ENCODE measurements around the gene LRCOL1.

The LRCOL1 gene

DNA sequence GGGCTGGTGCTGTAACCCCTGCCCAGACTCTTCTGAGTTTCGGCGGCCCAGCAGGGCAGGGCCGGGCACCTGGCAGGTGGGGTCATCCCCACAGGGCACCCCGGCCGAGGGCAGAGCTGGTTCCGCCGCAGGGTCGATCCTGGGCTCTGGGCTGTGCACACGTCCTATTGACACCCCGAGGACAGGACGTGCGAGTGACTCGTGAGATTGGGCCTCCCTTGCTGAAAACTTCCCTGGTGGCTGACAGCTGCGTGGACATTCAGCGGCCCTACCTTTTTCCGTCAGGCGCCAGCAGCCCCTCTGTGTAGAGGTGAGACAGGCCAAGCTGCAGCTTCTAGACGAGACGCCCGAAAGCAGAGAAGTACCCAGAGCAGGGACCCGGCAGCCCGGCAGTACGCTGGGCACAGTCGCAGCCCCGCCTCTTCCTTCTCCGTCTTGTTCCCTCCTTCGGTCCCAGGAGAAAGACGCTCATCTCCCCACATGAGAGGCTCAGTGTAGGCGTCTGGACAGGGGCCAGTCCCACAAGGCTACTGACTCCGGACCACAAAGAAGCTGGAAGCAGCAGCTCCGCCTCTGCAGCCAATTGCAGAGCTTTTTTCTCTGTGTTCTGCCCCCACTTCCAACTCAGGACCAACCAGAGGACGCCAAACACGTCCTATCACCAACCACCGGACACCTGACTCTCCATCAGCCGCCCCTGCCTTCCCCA is at the start of gene LRCOL1:
Gene LRCOL1, minus strand, starts transcription at position 532 of the 709 bp plus-strand sequence. CDS start 4,331 bp downstream, outside the sequence.
- DNase-seq (ENCODE audit: low spot score): no peak

DNA sequence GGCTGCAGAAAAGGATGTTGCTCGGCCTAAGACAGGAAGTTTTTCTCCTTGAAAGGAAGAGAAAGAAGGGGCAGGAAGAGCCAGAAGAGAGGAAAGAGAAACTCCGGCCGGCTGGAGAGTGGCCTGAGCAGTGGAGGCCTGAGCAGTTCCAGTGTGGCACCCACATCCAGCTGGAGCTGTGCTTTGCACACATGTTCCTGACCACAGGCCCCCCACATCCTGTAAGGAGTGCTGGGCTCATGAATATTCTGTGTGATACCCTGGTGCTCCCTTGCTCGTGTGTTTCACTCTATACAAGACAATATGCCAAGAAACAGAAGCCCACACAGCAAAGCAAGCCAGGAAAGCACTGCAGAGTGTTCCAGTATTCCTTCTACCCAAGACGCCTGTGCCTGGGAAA is 49.7 kb upstream of the LRCOL1 start:
- DNase-seq (ENCODE audit: low spot score): no peak

DNA sequence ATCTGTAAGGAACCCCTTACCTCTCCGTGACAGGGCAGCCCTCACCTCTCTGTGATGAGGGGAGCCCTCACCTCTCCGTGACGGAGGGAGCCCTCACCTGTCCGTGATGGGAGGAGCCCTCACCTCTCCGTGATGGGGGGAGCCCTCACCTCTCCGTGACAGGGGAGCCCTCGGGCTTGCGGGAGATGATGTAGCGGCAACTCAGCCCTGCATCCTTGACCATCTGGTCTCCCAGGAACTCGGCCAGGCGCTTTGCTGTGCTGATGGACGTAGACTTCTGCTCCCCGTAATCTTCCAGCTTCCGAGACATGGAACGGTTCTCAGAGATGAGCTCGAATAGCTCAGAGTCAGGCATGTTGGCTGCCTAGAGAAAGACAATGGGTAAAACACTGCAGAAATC is 48.8 kb upstream of the LRCOL1 start:
- no peak for DNase-seq (ENCODE audit: low spot score)

GRCh38 chr12:132658149-132658894 is 47.9 kb upstream of the LRCOL1 start:
- no peak for DNase-seq (ENCODE audit: low spot score)

DNA sequence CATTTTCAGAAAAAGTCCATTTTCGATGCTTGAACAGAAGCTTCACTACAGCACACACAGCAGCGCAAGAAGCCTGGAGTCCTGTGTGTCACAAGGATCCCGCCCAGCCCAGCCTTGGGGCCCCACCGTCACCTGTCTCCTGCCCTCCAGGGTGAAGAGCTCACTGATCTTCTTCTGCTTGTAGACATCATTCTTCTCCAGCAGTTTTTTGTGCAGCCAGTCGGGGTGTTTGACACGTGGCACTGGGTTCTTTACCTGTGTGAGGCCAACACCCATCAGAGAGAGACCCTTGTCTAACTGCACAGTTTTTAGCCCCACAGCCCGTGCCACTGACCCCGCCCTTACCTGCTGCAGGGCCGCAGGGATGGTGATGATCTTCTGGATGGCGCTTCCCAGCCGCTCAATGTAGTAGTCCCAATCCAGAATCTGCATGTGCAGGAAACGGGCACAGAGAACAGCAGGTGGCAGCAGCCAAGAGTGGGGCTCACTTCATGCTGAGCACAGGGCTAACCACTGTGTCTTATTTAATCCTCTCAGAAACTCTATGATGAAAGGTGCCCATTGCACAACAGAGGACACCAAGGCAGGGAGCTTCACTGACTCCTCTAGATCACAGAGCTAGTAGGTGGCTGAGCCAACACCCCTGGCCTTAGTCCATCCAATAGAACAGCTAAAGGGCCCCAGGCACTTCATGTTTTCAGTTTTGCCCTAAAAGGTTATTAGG is 46.8 kb upstream of the LRCOL1 start:
- no peak for DNase-seq (ENCODE audit: low spot score)

DNA sequence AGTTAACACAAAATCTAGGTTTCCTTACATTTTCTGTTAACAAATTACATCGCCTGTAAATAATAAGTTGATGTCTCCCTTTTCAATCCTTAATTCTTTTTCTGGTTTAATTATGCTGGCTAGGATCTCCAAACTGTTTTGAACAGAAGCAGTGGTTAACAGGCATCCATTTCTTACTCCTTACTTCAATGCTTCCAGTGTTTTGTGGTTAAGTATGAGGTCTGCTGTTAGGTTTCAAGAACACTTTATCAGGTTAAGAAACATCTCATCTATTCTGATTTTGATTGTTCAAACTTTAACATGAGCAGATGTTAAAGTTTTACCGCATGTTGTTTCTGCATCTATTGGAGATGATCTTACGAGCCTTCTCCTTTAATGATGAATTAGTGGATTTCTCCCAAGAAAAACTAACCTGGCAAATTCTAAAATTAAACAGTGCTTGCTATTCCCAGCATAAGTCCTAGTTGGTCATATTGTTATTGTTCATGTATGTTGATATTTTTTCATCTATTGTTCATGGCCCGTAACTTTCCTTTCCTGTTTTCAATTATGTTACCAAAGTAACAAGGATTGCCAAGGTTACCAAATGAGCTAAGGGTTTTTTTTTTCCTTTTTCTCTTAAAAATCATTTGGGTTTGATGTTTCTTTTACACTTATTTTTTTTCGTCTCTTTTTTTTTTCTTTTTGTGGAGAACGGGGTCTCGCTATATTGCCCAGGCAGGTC is 43.3 kb upstream of the LRCOL1 start:
- DNase-seq (ENCODE audit: low spot score): no peak

DNA sequence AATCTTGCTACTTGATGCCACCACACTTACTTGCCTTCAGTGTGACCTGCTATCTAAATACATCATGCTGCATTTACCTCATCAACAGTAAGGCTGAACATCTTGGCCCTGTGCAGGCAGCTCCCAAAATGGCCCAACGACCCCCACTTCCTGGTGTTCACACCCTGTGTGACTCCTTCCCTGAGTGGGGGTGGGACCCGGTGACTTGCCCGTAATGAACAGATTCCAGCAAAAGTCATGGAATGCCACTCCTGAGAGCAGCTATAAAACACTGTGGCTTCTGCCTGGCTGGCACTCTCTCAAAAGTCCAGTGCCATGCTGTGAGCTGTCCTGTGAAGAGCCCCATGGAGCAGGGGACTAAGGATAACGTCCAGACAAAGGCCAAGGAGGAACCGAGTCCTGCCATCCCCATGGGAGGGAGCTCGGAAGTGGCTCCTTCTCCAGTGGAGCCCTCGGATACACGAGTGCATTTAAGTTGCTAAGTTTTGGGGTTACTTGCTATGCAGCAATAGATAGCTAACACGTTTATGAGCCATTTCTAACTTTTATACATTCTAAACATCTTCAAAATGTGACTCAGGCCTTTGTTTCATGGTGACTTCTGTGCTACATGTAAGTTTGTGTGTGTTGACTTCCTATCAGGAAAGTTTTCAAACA is 41.2 kb upstream of the LRCOL1 start:
- DNase-seq (ENCODE audit: low spot score): no peak

DNA sequence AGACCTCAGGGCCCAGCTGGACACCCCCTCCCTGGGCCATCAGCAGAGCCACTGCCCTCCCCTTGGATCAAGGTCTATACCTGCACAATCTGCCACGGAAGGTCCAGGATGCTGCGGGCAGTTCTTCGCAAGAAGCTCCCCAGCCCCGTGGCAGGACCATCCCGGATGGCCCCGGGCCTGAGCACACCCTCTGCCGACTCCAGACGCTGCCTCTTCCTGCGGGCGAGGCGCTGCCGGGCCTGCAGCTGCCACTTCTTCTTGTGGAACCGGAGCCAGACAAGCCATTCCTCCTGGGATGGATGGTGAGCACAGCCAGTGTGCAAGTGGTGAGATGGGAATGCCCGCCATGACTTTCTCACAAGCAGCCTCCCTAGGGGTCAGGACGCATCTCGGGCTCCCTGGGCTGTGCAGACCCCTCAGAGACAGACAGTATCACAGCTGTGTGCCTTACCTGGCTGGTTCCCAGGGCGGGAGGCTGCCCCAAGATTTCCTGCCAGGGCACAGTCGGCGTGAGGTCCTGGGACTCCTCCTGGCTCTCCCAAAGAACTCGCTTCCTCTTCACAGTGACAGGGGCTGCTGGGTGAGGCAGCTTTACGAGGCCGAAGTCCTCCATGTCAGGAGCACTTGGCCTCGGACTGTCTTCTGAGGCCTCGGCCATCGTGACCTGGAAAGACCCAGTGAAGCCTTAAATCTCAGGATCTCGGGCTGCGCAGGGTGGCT is 39.0 kb upstream of the LRCOL1 start:
- no peak for DNase-seq (ENCODE audit: low spot score)

DNA sequence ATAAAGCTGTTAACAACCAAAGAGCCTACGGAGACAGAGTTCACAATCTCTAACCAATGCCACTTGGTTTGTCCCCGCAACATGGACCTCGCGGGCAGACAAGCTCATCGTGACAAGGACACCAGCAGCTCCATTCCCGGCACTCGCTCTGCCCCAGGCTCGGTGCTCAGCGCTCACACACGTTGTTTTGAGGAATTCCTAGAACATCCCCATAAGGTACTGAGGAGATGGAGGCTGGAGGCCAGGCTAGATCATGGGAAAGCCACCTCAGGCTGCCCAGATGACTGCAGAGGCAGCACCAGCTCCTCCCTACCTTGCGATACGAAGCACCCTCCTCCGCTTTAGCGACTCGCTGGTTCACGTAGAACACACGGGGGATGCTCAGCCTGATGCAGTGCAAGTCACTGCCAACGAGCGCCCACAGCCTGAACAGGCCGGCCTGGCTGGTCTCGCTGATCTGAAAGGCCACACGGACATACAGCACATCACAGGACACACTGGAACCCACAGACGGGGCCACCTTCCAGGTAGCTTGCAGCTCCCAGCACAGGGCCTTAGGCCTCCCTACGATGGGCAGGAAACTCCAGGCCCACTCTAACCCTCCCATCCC is 38.3 kb upstream of the LRCOL1 start:
- no peak for DNase-seq (ENCODE audit: low spot score)

DNA sequence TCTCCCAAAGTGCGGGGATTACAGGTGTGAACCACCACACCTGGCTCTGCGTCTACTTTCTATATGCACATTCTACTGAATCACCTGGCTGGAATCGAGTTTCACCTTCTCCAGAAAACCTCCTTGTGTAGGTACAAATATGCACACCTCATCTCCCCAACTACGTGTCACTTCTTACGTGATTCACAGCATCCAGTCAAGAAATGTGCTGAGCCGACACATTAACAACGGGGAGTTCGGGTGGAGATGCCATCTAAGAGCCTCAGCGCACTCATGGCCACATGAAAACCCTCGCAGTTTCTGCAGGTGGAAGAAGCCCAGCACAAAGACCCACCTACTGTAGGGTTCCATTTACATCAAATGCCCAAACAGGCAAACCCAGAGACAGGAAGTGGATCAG is 37.5 kb upstream of the LRCOL1 start:
- no peak for DNase-seq (ENCODE audit: low spot score)

DNA sequence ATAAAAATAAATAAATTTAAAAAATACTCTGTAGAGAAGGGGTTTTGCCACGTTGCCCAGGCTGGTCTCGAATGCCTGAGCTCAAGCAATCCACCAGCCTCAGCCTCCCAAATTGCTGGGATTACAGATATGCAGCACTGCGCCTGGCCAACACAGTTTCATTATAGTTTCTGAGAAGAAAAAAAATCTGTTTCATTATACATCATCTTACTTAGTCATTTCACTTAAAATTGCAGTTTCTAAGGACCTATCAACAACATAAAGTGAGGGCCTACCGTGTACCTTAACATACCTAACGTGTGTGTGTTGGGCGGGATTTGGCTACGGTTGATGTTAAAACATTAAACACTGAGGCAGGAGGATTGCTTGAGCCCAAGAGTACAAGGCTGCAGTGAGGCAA is 36.5 kb upstream of the LRCOL1 start:
- DNase-seq (ENCODE audit: low spot score): no peak

GRCh38 chr12:132642846-132643835 is 32.8 kb upstream of the LRCOL1 start:
- DNase-seq (ENCODE audit: low spot score): no peak

- DNase-seq (ENCODE audit: low spot score): no peak
These were observed 31.6 kb upstream of the LRCOL1 start for GRCh38 chr12:132641811-132642650.

DNA sequence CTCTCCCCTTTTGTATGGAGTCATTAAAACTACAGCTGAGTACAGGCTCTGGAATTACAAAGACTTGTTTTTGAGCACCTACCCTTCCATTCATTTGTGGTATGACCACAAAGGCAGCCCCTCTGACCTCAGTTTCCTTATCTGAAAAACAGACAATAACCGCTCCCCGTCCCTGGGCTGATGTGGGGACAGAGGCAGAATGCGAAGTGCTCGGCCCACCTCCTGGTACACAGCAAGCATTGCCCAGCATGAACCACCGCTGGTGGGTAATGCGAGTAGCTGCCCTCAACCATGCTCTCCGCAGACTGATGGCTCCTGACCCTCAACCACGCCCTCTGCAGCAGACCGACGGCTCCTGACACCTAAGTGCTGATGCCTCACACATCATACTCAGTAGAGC is 30.6 kb upstream of the LRCOL1 start:
- DNase-seq (ENCODE audit: low spot score): no peak

- no peak for DNase-seq (ENCODE audit: low spot score)
These were observed 29.7 kb upstream of the LRCOL1 start for GRCh38 chr12:132639956-132640520.

- peak; percentile 6 for DNase-seq (ENCODE audit: low spot score)
These were observed 28.4 kb upstream of the LRCOL1 start for GRCh38 chr12:132638541-132639408.

- no peak for DNase-seq (ENCODE audit: low spot score)
These were observed 27.4 kb upstream of the LRCOL1 start for GRCh38 chr12:132637811-132638210.
